Measurements from ENCODE around the gene ADRA1B.

GRCh38 chr5:159947708-159948358 is 31.6 kb downstream of the ADRA1B start:
- TF ChIP-seq, protein P1, sequence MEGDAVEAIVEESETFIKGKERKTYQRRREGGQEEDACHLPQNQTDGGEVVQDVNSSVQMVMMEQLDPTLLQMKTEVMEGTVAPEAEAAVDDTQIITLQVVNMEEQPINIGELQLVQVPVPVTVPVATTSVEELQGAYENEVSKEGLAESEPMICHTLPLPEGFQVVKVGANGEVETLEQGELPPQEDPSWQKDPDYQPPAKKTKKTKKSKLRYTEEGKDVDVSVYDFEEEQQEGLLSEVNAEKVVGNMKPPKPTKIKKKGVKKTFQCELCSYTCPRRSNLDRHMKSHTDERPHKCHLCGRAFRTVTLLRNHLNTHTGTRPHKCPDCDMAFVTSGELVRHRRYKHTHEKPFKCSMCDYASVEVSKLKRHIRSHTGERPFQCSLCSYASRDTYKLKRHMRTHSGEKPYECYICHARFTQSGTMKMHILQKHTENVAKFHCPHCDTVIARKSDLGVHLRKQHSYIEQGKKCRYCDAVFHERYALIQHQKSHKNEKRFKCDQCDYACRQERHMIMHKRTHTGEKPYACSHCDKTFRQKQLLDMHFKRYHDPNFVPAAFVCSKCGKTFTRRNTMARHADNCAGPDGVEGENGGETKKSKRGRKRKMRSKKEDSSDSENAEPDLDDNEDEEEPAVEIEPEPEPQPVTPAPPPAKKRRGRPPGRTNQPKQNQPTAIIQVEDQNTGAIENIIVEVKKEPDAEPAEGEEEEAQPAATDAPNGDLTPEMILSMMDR (IDR thresholded peaks at IDR 0.05; ENCODE audit: insufficient read depth, low read depth, low read length): no peak
- no peak for TF ChIP-seq EZH2 (IDR thresholded peaks at IDR 0.05; ENCODE audit: insufficient read depth, low read length)
